GM12872 (cell line): ENCODE measurements around the gene NDUFS2.

Source experiments
- TF ChIP-seq, protein P1 (sequence below): IDR thresholded peaks from 3 replicates; pipeline ENCODE4 v1.5.1; 2011; ENCODE audit warnings: low read depth, mild to moderate bottlenecking, low read length, moderate library complexity; ENCODE audit not compliant: insufficient read depth

Gene NDUFS2

DNA sequence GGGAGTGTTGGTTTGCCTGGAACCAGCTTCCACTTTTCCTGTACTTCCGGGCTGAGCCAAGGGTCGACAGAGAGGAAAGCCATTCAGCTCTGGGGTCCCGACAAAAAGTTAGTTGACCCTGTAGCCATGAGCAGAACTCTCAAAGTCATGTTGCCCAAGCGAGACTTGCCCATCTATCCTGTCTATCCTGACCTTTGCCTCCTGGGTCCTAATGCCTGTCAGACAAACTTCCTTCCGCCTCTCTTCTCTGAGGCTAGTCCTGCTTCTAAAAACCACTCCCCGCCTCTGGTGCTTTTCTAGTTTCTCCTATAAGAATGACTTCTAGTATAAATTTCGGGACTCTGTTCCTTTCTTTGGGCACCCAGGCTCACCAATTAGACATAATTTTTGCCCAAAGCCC lies 48.7 kb downstream of the NDUFS2 start:
- TF ChIP-seq, protein P1, sequence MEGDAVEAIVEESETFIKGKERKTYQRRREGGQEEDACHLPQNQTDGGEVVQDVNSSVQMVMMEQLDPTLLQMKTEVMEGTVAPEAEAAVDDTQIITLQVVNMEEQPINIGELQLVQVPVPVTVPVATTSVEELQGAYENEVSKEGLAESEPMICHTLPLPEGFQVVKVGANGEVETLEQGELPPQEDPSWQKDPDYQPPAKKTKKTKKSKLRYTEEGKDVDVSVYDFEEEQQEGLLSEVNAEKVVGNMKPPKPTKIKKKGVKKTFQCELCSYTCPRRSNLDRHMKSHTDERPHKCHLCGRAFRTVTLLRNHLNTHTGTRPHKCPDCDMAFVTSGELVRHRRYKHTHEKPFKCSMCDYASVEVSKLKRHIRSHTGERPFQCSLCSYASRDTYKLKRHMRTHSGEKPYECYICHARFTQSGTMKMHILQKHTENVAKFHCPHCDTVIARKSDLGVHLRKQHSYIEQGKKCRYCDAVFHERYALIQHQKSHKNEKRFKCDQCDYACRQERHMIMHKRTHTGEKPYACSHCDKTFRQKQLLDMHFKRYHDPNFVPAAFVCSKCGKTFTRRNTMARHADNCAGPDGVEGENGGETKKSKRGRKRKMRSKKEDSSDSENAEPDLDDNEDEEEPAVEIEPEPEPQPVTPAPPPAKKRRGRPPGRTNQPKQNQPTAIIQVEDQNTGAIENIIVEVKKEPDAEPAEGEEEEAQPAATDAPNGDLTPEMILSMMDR, result no peak

DNA sequence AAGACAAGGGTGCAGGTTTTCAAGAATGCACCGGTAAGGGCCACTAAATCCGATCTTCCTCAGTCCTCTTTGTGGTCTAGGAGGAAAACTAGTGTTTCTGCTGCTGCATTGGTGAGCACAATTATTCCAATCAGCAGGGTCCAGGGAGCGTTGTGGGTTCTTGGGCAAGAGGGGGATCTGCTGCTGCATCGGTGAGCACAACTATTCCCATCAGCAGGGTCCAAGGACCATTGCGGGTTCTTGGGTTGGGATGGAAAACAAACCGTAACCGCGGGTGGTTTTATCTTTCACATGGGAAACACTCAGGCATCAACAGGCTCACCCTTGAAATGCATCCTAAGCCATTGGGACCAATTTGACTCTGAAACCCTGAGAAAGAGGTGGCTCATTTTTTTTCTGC lies 49.4 kb downstream of the NDUFS2 start:
- TF ChIP-seq, protein P1, result no peak

DNA sequence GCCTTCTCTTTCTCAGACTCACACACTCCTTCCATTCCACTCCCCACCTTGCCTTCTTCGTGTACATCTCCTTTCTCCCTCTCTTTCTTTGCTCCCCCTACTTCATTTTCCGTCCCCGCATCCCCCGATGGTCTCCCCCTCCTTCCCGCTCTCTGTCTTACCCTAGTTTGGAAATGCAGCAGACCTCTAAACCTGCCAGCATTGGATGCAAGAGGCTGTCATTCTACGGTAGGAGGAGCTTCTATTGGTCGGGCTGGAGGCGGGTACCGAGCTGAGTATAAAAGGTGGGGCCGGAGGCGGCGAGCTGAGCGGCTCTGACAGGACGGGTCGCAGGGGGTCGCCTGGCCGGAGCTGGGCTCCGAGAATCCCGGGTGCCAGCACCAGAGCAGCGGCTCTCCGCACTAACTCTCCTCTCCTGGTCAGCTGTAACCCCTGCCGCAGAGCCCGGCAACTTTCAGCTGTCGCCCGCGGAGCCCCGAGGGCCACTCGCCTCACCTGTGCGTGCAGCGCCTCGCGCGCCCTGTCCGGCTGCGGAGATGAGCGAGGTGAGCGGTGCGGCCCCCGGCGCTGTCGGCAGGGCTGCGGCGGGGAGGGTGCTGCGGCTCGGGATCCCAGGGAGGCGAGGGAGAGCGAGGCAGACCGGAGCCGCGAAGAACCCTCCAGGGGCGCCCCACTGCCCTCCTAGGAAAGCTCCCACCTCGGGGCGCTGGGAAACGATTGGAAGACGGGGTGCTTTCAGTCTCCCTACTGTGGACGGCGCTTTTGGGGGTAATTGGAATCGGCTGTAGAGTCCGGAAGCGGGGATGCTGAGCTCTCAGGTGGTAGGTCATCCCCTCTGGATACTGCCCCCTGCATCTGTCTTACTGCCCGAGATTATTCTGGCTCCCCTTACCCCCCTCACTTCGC lies 56.5 kb downstream of the NDUFS2 start, which contains the start of gene PCP4L1:
PCP4L1 (plus strand) TSS at position 307 of the 906 bp plus-strand sequence; CDS start at position 537, 230 bp downstream.
- TF ChIP-seq, protein P1, result no peak

DNA sequence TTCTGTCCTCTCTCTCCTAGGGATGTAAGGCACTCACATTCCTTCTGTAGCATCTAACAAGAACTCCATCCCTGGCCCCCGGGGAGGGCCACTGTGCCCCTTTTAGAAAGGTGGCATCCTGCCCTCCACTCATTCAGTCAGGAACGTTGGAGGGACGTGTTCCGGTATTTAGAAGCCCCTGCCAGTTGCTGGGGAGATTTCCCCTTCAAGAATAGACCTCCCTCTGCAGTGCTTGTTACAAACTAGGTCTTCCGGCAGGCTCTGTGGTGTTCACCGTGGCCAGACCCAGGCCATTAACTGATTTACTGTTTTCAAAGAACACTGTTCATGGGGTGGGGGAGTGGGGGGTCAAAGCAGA lies 57.2 kb downstream of the NDUFS2 start:
- TF ChIP-seq, protein P1, result no peak

DNA sequence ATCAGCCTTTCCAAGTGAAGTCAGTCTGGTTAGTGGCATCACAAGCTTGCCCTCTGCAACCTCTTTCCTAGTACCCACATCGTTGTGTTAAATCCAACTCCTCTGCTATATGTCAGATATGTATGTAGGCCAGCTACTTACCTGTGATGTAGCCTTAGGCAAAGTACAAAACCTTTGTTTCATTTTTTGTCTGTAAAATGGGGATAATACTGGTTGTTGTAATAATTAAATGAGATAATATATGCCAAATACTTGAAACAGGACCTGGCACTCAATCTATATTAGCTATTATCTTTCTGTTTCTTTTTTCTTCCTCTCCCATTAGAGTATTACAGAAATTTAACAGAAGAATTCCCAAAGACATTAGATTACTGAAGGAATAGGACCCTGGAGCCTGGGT lies 57.6 kb downstream of the NDUFS2 start:
- TF ChIP-seq, protein P1, result no peak

DNA sequence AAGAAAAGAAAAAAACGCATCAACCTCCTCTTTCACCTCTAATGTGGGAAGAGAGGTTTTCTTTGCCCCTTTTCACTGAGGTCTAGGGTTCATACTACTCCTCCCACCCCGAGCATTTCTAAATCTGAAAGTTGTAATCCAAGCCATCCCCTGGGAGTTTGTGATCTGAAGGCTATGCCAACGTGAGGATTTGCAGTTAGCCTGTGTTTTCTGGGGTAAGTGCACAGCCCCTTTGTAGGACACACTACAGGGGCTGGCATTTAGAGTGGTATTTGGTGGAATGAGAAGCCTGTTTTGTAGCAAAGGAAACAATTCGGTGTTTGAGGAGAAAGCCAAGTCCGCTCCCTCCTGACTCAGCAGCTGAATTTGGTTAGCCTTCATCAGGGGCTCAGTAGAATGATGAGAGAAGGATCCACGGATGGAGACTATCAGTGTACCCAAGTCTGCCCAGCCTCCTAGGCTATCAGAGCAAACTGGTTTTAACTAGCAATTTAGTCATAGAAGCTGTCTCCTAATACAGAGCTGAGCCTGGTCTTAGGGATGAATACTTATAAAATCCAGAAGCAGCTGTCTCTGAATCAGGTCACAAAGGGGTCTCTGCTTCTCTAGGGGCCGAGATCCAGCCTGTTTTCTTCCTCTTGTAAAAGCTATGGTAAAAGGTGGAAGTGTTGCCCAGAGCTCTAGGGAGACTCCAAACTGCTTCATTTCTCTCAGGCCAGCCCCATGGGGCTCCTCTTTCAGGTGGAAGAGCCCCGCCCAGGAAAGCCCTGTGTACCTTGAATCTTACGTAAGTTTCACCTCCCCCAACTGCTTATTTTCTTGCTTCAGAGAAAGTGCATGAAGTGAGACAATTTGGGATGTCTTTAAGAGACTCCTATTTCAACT lies 58.5 kb downstream of the NDUFS2 start:
- TF ChIP-seq, protein P1, result no peak
